Esophagus muscularis mucosa (tissue), 3 donors: ENCODE results near the gene GLYATL1B.

Source experiments
- POLR2A ChIP-seq: fragments of 450-650 bp; IDR thresholded peaks from one replicate; pipeline ENCODE4 v1.6.1; 2017; ENCODE audit warnings: antibody characterized with exemption, moderate library complexity, mild to moderate bottlenecking, low read depth
- POLR2AphosphoS5 ChIP-seq, 2 donors: sonication (generic); formaldehyde crosslinking; IDR thresholded peaks; one replicate each; pipeline ENCODE4 v1.6.1; 2017; ENCODE audit warnings: antibody characterized with exemption in 2 of 2
- TF ChIP-seq, protein P1 (sequence below), 3 experiments: fragments of 200-600 bp in 2 of 3; fragments of 450-650 bp in 1 of 3; sonication (generic) in 2 of 3; IDR thresholded peaks; one replicate each; pipeline ENCODE4 v1.5.1; 2017 to 2019; ENCODE audit warnings: antibody characterized with exemption in 3 of 3, mild to moderate bottlenecking in 2 of 3, moderate library complexity in 1 of 3

DNA sequence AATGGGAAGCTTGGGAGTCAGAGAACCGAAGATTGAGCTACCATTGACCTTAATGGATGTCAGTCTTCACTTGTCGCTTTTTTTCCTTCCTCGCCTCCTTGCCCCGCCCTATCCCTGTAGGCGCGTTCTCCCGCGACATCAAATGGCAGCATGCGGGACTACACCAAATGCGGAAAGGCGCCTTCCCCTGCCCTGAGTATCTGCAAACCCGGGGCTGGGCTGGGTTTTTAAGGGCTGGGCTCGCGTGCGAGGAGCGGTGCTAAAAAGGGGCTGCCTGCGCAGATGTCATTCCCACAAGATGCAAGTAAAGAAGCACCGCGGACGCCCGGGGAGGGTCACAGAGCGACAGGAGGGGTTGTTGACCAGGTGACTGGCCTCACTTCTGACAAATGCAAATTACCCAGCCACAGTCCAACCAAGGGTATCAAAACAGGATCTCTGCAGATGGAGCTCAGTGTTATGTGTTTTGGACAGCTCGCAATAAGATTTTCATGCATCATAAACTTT, 16.2 kb downstream of the GLYATL1B start:
- TF ChIP-seq, protein P1, sequence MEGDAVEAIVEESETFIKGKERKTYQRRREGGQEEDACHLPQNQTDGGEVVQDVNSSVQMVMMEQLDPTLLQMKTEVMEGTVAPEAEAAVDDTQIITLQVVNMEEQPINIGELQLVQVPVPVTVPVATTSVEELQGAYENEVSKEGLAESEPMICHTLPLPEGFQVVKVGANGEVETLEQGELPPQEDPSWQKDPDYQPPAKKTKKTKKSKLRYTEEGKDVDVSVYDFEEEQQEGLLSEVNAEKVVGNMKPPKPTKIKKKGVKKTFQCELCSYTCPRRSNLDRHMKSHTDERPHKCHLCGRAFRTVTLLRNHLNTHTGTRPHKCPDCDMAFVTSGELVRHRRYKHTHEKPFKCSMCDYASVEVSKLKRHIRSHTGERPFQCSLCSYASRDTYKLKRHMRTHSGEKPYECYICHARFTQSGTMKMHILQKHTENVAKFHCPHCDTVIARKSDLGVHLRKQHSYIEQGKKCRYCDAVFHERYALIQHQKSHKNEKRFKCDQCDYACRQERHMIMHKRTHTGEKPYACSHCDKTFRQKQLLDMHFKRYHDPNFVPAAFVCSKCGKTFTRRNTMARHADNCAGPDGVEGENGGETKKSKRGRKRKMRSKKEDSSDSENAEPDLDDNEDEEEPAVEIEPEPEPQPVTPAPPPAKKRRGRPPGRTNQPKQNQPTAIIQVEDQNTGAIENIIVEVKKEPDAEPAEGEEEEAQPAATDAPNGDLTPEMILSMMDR (IDR thresholded peaks at IDR 0.05) = peak in 1 of 3 experiments; percentile 26
- no peak for TF ChIP-seq POLR2A
- TF ChIP-seq POLR2AphosphoS5 (IDR thresholded peaks at IDR 0.05) = no peak
